ENCODE results near the gene ABCC9. TPM values are rescaled to one million over a fixed set of nuclear protein-coding genes. Genes with fewer than 3 reads are reported as not detected.

The ABCC9 gene
- 10 to 100 TPM; 14.1 to 30.5 TPM for total RNA-seq
- 10 to 100 TPM; 12.2 to 21.1 (median 18.2) TPM for polyA plus RNA-seq (ENCODE audit: insufficient read length in 6 of 6)
- long read RNA-seq, donor 1, partial matches to known transcripts = 8 of 8 reads
- long read RNA-seq, donor 1, other reads (novel, unspliced or antisense) = 0 of 8 reads
- long read RNA-seq, donor 2 = 0 reads
- long read RNA-seq, donor 3 = 0 reads
- long read RNA-seq, donor 4 = 0 reads
- long read RNA-seq, donor 5 = 0 reads
- long read RNA-seq, donor 6 = 0 reads
- long read RNA-seq, donor 7 = 0 reads
- long read RNA-seq, donor 8 = 0 reads
- long read RNA-seq, donor 9 = 0 reads
- long read RNA-seq, donor 10 = 0 reads
- long read RNA-seq, donor 11 = 0 reads
- long read RNA-seq, donor 12 = 0 reads

DNA sequence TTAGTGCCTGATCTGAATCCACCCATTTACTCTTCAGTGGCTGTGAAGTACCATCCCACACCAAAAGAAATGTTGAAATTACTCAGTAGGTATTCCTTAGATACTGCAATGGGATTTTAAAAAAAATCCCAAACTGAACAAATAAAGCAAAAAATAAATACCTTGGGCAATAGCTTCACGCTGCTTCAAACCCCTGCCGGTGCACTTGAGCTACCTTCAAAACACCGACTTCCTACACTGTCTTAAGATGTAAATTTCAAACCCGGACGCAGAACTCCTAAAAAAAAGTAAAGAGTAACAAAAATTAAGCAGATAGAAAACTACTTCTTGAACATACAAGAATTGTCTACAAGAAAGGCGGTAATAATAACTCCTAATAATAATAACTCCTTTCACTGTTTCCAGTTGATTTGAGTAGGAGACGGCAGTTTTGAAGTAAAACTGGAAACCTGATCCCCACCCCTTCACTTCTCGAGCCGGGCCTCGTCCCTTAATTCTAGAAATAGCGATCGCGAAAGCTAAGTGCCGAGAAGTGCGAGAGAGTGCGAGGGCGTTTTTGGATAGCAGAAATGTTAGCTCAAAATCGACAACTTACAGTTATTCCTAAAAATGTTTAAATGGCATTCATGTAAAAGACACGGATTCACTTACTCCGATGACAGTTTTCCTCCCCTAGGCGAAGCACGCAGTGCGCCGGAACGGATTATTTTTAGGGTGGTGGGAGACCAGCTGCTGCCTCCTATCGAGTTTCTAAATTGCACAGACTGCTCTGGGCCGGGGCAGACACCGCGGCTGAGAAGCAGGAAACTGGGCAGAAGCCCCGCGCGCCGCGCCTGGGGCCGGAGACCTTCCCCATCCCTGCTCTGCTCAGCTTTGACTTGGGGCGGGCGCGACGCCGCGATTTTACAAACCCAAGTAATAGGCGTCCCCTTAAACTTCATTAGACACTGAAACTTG lies at the start of gene ABCC9:
Gene ABCC9, minus strand, starts transcription at position 878 of the 957 bp plus-strand sequence. CDS start 4,752 bp downstream, outside the sequence.
- Histone ChIP-seq H3K27me3 (peaks cover 0 to 48% of the 10 kb centered on the region in 2 donors), H3K36me3 (no peaks in the 10 kb centered on the region), H3K4me3 (peak within 1 kb of the TSS; percentile 37 to 41), H3K27ac (peak within 1 kb of the TSS; percentile 72 to 90), H3K4me1 (no peaks in the 10 kb centered on the region), H3K9me3 (peaks cover 0 to 2% of the 10 kb centered on the region in 2 donors)
- DNase-seq = peak in 3 of 4 donors; percentile 59 to 78 (median 76)
- intact Hi-C loops (cut with DNase I) = no loop called here
- peak; percentile 82 for ATAC-seq
- TF ChIP-seq, protein P1, sequence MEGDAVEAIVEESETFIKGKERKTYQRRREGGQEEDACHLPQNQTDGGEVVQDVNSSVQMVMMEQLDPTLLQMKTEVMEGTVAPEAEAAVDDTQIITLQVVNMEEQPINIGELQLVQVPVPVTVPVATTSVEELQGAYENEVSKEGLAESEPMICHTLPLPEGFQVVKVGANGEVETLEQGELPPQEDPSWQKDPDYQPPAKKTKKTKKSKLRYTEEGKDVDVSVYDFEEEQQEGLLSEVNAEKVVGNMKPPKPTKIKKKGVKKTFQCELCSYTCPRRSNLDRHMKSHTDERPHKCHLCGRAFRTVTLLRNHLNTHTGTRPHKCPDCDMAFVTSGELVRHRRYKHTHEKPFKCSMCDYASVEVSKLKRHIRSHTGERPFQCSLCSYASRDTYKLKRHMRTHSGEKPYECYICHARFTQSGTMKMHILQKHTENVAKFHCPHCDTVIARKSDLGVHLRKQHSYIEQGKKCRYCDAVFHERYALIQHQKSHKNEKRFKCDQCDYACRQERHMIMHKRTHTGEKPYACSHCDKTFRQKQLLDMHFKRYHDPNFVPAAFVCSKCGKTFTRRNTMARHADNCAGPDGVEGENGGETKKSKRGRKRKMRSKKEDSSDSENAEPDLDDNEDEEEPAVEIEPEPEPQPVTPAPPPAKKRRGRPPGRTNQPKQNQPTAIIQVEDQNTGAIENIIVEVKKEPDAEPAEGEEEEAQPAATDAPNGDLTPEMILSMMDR (IDR thresholded peaks at IDR 0.05) = no peak

DNA sequence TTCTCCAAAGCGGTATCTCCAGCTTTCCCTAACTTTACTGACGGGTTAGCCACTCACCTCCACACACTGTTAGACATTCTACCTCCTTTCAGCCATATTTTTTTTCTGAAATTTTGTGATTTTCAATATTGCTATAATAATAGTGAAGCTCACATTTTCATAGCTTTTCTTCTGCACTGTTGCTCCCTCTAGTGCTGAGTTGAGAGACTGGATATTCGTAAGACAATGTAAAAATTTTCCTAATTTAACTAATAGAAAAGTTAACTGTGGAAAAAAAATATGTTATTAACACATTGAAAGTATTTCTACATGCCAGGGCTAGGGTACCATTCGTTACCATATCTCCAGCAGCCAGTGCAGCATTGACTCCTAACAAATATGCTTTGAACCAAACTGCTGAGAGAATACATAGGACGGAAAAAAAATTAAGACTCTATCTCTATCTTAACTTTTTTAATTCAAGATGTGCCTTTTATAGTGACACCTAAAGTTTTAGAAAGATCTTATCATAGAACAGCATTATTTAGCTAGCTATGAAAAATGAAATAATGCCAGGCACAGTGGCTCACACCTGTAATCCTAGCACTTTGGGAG lies 48.7 kb upstream of the ABCC9 start:
- Histone ChIP-seq H3K9me3 (no peaks in the 10 kb centered on the region), H3K27ac (no peak overlapping the region), H3K27me3 (no peaks in the 10 kb centered on the region), H3K4me3 (no peak overlapping the region), H3K36me3 (no peaks in the 10 kb centered on the region), H3K4me1 (no peaks in the 10 kb centered on the region)
- TF ChIP-seq, protein P1 (IDR thresholded peaks at IDR 0.05) = peak; percentile 33 to 44
- DNase-seq = peak in 2 of 4 donors; percentile 35 to 53
- intact Hi-C loops (cut with DNase I) = loop anchor here in 1 of 2 donors (10.0 kb wide), 1 partner anchor 295 kb away; no protein-coding TSS in a partner anchor
- peak; percentile 71 for ATAC-seq

DNA sequence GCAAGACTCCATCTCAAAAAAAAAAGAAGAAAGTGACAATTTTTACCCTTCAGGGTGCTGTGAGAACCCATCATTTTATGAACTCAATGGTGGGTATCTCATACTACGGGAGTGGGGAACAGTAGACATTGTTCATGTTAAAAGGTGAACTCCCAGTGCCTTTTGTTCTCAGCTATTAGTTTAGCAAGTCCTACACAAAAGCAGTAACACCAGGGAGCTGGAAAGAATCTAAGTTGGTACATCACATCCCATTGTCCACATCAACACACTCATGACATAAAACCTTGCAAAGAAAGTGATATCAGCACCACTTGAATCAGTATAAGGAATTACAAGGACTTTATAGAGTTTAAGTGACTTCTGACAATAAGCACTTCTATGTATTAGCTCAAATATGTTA lies 47.4 kb upstream of the ABCC9 start:
- Histone ChIP-seq H3K36me3 (no peaks in the 10 kb centered on the region), H3K9me3 (no peaks in the 10 kb centered on the region), H3K4me3 (no peak overlapping the region), H3K27me3 (no peaks in the 10 kb centered on the region), H3K27ac (no peak overlapping the region), H3K4me1 (no peaks in the 10 kb centered on the region)
- ATAC-seq (no peak), DNase-seq (no peak)
- TF ChIP-seq, protein P1 (IDR thresholded peaks at IDR 0.05) = no peak
- intact Hi-C loops (cut with DNase I) = no loop called here

DNA sequence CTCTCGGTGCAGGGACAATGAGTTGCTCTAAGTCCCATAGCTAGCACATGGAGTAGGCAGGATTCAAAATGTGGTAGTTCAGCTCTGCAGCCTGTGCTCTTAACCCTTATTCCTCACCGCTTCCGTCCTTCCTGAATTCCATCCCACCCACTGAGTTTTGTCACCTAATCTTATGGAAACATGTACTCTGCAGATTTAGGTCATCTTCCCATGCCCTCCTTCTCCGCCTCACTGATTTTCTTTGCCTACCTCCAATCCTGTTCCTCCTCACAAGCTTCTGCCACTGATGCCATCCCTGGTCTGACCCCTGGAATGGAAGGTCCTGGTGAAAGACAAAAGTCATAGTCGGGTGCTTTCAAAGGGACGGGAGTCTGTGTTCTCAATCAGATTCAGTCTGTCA lies 46.5 kb upstream of the ABCC9 start:
- ATAC-seq (no peak), DNase-seq (no peak)
- intact Hi-C loops (cut with DNase I) = no loop called here
- H3K4me3 ChIP-seq = no peak overlapping the region
- no peaks in the 10 kb centered on the region for H3K9me3 ChIP-seq
- TF ChIP-seq, protein P1 (IDR thresholded peaks at IDR 0.05) = no peak
- no peaks in the 10 kb centered on the region for H3K36me3 ChIP-seq
- H3K4me1 ChIP-seq = no peaks in the 10 kb centered on the region
- no peaks in the 10 kb centered on the region for H3K27me3 ChIP-seq
- H3K27ac ChIP-seq = no peak overlapping the region
